ENCODE data around the gene ENHO. TPM values are rescaled to one million over a fixed set of nuclear protein-coding genes. Genes with fewer than 3 reads are reported as not detected.

Gene ENHO
- polyA plus RNA-seq, 1 donor (not counting 4 experiments of a cell fraction or from before 2014, with no cell fraction given): not detected

DNA sequence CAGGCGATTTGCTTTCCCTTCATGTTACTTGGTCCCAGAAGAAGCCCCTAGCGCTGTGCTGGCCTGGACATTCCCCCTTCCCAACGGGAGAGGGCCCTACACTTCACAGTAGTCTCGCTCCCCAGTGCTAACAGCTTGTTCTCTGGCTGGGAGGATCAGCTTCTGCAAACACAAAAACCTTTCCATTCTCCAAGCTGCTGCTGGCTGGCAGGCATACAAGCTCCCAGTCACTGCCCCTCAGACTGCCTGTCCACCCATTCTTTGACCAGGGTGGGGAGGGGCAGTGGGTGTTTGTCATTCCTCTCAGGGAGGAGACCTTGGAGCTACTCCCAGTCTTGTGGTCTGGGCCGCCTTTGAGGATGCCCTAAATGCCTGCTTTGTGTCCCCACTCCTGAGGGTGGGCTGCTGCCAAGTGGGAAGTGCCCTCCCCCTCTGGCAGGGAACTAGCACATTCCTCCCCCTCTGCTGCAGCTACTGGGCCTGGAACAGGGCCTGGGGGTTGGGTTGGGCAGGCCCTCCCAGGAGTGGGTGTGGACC is 20.8 kb downstream of the ENHO start:
- TF ChIP-seq EZH2 (IDR thresholded peaks at IDR 0.05; ENCODE audit: low read length): no peak
- TF ChIP-seq, protein P1, sequence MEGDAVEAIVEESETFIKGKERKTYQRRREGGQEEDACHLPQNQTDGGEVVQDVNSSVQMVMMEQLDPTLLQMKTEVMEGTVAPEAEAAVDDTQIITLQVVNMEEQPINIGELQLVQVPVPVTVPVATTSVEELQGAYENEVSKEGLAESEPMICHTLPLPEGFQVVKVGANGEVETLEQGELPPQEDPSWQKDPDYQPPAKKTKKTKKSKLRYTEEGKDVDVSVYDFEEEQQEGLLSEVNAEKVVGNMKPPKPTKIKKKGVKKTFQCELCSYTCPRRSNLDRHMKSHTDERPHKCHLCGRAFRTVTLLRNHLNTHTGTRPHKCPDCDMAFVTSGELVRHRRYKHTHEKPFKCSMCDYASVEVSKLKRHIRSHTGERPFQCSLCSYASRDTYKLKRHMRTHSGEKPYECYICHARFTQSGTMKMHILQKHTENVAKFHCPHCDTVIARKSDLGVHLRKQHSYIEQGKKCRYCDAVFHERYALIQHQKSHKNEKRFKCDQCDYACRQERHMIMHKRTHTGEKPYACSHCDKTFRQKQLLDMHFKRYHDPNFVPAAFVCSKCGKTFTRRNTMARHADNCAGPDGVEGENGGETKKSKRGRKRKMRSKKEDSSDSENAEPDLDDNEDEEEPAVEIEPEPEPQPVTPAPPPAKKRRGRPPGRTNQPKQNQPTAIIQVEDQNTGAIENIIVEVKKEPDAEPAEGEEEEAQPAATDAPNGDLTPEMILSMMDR (optimal IDR thresholded peaks at IDR 0.05 in 1 of 3, IDR thresholded peaks at IDR 0.05 in 1 of 3, conservative IDR thresholded peaks at IDR 0.05 in 1 of 3; ENCODE audit: extremely low read depth in 1 of 3, insufficient read depth in 2 of 3, low read length in 3 of 3): peak in 1 of 3 experiments; percentile 23
- Histone ChIP-seq H3K27me3 (ENCODE audit: control insufficient read depth, extremely low read depth, insufficient read depth, low read length) (peaks cover 26% of the 10 kb centered on the region), H3K79me2 (ENCODE audit: control insufficient read depth, insufficient read depth, low read length) (no peaks in the 10 kb centered on the region), H2AFZ (ENCODE audit: control insufficient read depth, low read length) (no peak overlapping the region), H3K9me1 (ENCODE audit: control insufficient read depth, extremely low read depth, insufficient read depth, low read length) (no peaks in the 10 kb centered on the region), H3K9ac (ENCODE audit: control insufficient read depth, extremely low read depth, insufficient read depth, low read length) (no peak overlapping the region), H3K4me3 (ENCODE audit: control insufficient read depth in 2 of 3, extremely low read depth in 1 of 3, insufficient read depth in 2 of 3, low read depth in 1 of 3, low read length in 3 of 3) (no peak overlapping the region), H3K36me3 (ENCODE audit: control insufficient read depth in 2 of 2, extremely low read depth in 1 of 2, insufficient read depth in 2 of 2, low read length in 2 of 2) (no peaks in the 10 kb centered on the region), H3K27ac (ENCODE audit: control insufficient read depth, insufficient read depth, low read length) (no peak overlapping the region), H3K4me1 (ENCODE audit: control insufficient read depth, extremely low read depth, insufficient read depth, low read length) (peaks cover 14% of the 10 kb centered on the region), H3K4me2 (ENCODE audit: control insufficient read depth, extremely low read depth, insufficient read depth, low read depth, low read length) (no peak overlapping the region), H3K9me3 (ENCODE audit: control insufficient read depth, low read depth, low read length) (no peaks in the 10 kb centered on the region), H4K20me1 (ENCODE audit: control insufficient read depth, extremely low read depth, insufficient read depth, low read length) (peaks cover 2% of the 10 kb centered on the region)
- no peak for FAIRE-seq
- dilution Hi-C loops (cut with MboI; ENCODE audit: extremely low pct_ligation_motif_present, low sequenced_read_pairs): no loop called here
- no peak for DNase-seq (ENCODE audit: low read depth, low spot score)

DNA sequence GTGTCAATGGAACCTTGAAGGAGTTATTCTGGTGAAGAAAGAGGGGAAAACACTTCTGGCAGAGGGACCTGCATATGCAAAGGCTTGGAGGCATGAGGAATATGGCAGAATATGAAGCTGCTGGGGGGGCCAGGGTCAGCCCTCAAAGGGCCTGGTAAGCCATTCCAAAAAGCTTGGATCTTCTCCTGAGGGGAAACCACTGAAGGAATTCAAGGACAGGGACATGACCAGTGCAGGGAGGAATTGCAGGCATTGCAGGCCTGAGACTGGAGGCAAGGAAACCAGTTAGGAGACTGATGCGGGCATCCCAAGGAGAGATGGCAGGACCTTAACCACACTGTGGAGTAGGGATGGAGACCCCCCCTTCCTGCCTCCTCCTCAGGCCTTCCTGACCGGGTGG is 21.4 kb downstream of the ENHO start:
- no peak for TF ChIP-seq EZH2 (IDR thresholded peaks at IDR 0.05; ENCODE audit: low read length)
- TF ChIP-seq, protein P1 (optimal IDR thresholded peaks at IDR 0.05 in 1 of 3, IDR thresholded peaks at IDR 0.05 in 1 of 3, conservative IDR thresholded peaks at IDR 0.05 in 1 of 3; ENCODE audit: extremely low read depth in 1 of 3, insufficient read depth in 2 of 3, low read length in 3 of 3): no peak
- FAIRE-seq (no peak), DNase-seq (ENCODE audit: low read depth, low spot score) (no peak)
- H3K4me2 ChIP-seq (ENCODE audit: control insufficient read depth, extremely low read depth, insufficient read depth, low read depth, low read length): no peak overlapping the region
- H3K36me3 ChIP-seq (ENCODE audit: control insufficient read depth in 2 of 2, extremely low read depth in 1 of 2, insufficient read depth in 2 of 2, low read length in 2 of 2): no peaks in the 10 kb centered on the region
- dilution Hi-C loops (cut with MboI; ENCODE audit: extremely low pct_ligation_motif_present, low sequenced_read_pairs): no loop called here
- no peak overlapping the region for H3K9ac ChIP-seq (ENCODE audit: control insufficient read depth, extremely low read depth, insufficient read depth, low read length)
- no peaks in the 10 kb centered on the region for H3K9me3 ChIP-seq (ENCODE audit: control insufficient read depth, low read depth, low read length)
- no peak overlapping the region for H2AFZ ChIP-seq (ENCODE audit: control insufficient read depth, low read length)
- H3K9me1 ChIP-seq (ENCODE audit: control insufficient read depth, extremely low read depth, insufficient read depth, low read length): no peaks in the 10 kb centered on the region
- peaks cover 23% of the 10 kb centered on the region for H3K27me3 ChIP-seq (ENCODE audit: control insufficient read depth, extremely low read depth, insufficient read depth, low read length)
- no peak overlapping the region for H3K4me3 ChIP-seq (ENCODE audit: control insufficient read depth in 2 of 3, extremely low read depth in 1 of 3, insufficient read depth in 2 of 3, low read depth in 1 of 3, low read length in 3 of 3)
- H3K79me2 ChIP-seq (ENCODE audit: control insufficient read depth, insufficient read depth, low read length): no peaks in the 10 kb centered on the region
- H3K27ac ChIP-seq (ENCODE audit: control insufficient read depth, insufficient read depth, low read length): no peak overlapping the region
- H3K4me1 ChIP-seq (ENCODE audit: control insufficient read depth, extremely low read depth, insufficient read depth, low read length): peaks cover 17% of the 10 kb centered on the region
- peaks cover 2% of the 10 kb centered on the region for H4K20me1 ChIP-seq (ENCODE audit: control insufficient read depth, extremely low read depth, insufficient read depth, low read length)

Data from keratinocyte (primary cell).